GM23338 (cell line): ENCODE data around the gene OR10K1. TPM values are rescaled to one million over a fixed set of nuclear protein-coding genes. Genes with fewer than 3 reads are reported as not detected.

Source experiments
- ATAC-seq: fragments of 200-7000 bp; cut with Tn5 transposase; 3 replicates; pipeline ENCODE4 v1.9.1; 2020
- DNase-seq: peaks from one replicate; pipeline ENCODE4 v3.0.0-alpha.2; 2015; ENCODE audit warnings: low spot score
- H2AFZ ChIP-seq: fragments of 200-600 bp; sonication (generic); 2 replicates; pipeline ENCODE4 v1.8.0; 2016; ENCODE audit warnings: antibody characterized with exemption, mild to moderate bottlenecking, moderate library complexity
- H3F3A ChIP-seq: fragments of 200-600 bp; sonication (generic); replicated peaks from 2 replicates; pipeline ENCODE4 v1.8.0; 2017; ENCODE audit warnings: antibody characterized with exemption, mixed run types, low read depth
- H3K27ac ChIP-seq: fragments of 200-600 bp; sonication (generic); 2 replicates; pipeline ENCODE4 v1.6.1; 2016; ENCODE audit warnings: low read depth
- H3K27me3 ChIP-seq: fragments of 200-600 bp; sonication (generic); 2 replicates; pipeline ENCODE4 v1.8.0; 2016; ENCODE audit warnings: mild to moderate bottlenecking, mixed run types, moderate library complexity; ENCODE audit not compliant: insufficient read depth
- H3K36me3 ChIP-seq: fragments of 200-600 bp; sonication (generic); 2 replicates; pipeline ENCODE4 v1.8.0; 2016; ENCODE audit warnings: mild to moderate bottlenecking; ENCODE audit not compliant: insufficient read depth
- H3K4me1 ChIP-seq: fragments of 200-600 bp; sonication (generic); 2 replicates; pipeline ENCODE4 v1.8.0; 2016; ENCODE audit warnings: mild to moderate bottlenecking, moderate library complexity; ENCODE audit not compliant: insufficient read depth
- H3K4me2 ChIP-seq: fragments of 200-600 bp; sonication (generic); 2 replicates; pipeline ENCODE4 v1.7.1; 2017; ENCODE audit warnings: mixed run types
- H3K4me3 ChIP-seq: fragments of 200-600 bp; sonication (generic); 2 replicates; pipeline ENCODE4 v1.6.1; 2016; ENCODE audit warnings: mixed run types
- H3K79me2 ChIP-seq: fragments of 200-600 bp; sonication (generic); replicated peaks from 2 replicates; pipeline ENCODE4 v1.8.0; 2017; ENCODE audit warnings: mild to moderate bottlenecking; ENCODE audit not compliant: insufficient read depth
- H3K9me2 ChIP-seq: fragments of 200-600 bp; sonication (generic); 2 replicates; pipeline ENCODE4 v1.8.0; 2017; ENCODE audit not compliant: insufficient read depth
- H4K20me1 ChIP-seq: fragments of 200-600 bp; sonication (generic); replicated peaks from 2 replicates; pipeline ENCODE4 v1.8.0; 2017; ENCODE audit warnings: mild to moderate bottlenecking; ENCODE audit not compliant: insufficient read depth
- H3K27ac Mint-ChIP-seq: 2 replicates; pipeline ENCODE4 v1.8.0; 2020; ENCODE audit warnings: inconsistent platforms, mild to moderate bottlenecking, moderate library complexity, mixed read lengths
- H3K27me3 Mint-ChIP-seq: 3 replicates; pipeline ENCODE4 v1.8.0; 2022; ENCODE audit warnings: low read depth, mild to moderate bottlenecking, moderate library complexity, mixed read lengths, inconsistent platforms; ENCODE audit not compliant: insufficient read depth, poor library complexity
- H3K36me3 Mint-ChIP-seq: 3 replicates; pipeline ENCODE4 v1.8.0; 2021; ENCODE audit warnings: low read depth, mild to moderate bottlenecking, inconsistent platforms, moderate library complexity, mixed read lengths
- H3K4me1 Mint-ChIP-seq: 3 replicates; pipeline ENCODE4 v1.8.0; 2020; ENCODE audit warnings: mild to moderate bottlenecking, inconsistent platforms, mixed read lengths
- H3K4me3 Mint-ChIP-seq: 3 replicates; pipeline ENCODE4 v1.8.0; 2021; ENCODE audit warnings: moderate library complexity, mild to moderate bottlenecking, inconsistent platforms, mixed read lengths
- H3K9me3 Mint-ChIP-seq: 3 replicates; pipeline ENCODE4 v1.8.0; 2020; ENCODE audit warnings: moderate library complexity, mild to moderate bottlenecking, inconsistent platforms, mixed read lengths
- CTCF ChIP-seq, 2 experiments: fragments of 200-600 bp in 1 of 2; sonication (generic) in 1 of 2; conservative IDR thresholded peaks; 2 replicates each; pipeline versions ENCODE4 v1.5.1 to v1.6.1; 2016 to 2017; ENCODE audit warnings: antibody characterized with exemption in 2 of 2, low read depth in 2 of 2, mild to moderate bottlenecking in 2 of 2, moderate library complexity in 1 of 2
- EZH2 ChIP-seq: fragments of 200-600 bp; sonication (generic); IDR thresholded peaks from one replicate; pipeline ENCODE4 v1.8.0; 2017; ENCODE audit warnings: antibody characterized with exemption, mild to moderate bottlenecking, low read depth; ENCODE audit not compliant: unreplicated experiment
- EZH2phosphoT487 ChIP-seq: fragments of 200-600 bp; sonication (generic); IDR thresholded peaks from one replicate; pipeline ENCODE4 v1.8.1; 2018; ENCODE audit warnings: antibody characterized with exemption; ENCODE audit not compliant: unreplicated experiment
- JUNB ChIP-seq: IDR thresholded peaks from one replicate; pipeline ENCODE4 v1.6.1; 2016; ENCODE audit warnings: antibody characterized with exemption; ENCODE audit not compliant: unreplicated experiment
- POLR2AphosphoS5 ChIP-seq: IDR thresholded peaks from 2 replicates; pipeline ENCODE4 v1.6.1; 2016; ENCODE audit warnings: antibody characterized with exemption, low read depth
- REST ChIP-seq: IDR thresholded peaks from one replicate; pipeline ENCODE4 v1.6.1; 2018; ENCODE audit warnings: antibody characterized with exemption; ENCODE audit not compliant: unreplicated experiment
- ZNF114 ChIP-seq: fragments of 250-450 bp; sonication (Bioruptor Pico); IDR thresholded peaks from 2 replicates; pipeline ENCODE4 v1.5.0; 2020; ENCODE audit warnings: mild to moderate bottlenecking, moderate library complexity
- ZNF462 ChIP-seq: fragments of 250-450 bp; sonication (Bioruptor Pico); IDR thresholded peaks from 2 replicates; pipeline ENCODE4 v1.5.0; 2020; ENCODE audit warnings: mild to moderate bottlenecking, moderate library complexity
- polyA plus RNA-seq: library from polyadenylated mRNA; unstranded; fragments of >200 nt; fragmentation: Nextera tagmentation; extraction: Ambion mirVana; gene quantifications from 2 replicates; pipeline ENCODE4 v1.2.1, GENCODE V29; 2016
- total RNA-seq: library from RNA; depleted of rRNA; stranded (reverse); fragments of >200 nt; shearing (Covaris generic); gene quantifications from 2 replicates; pipeline ENCODE4 v1.2.3, GENCODE V29; 2014

OR10K1 gene
- total and polyA plus RNA-seq, 2 experiments from 2014 or later = not detected

DNA sequence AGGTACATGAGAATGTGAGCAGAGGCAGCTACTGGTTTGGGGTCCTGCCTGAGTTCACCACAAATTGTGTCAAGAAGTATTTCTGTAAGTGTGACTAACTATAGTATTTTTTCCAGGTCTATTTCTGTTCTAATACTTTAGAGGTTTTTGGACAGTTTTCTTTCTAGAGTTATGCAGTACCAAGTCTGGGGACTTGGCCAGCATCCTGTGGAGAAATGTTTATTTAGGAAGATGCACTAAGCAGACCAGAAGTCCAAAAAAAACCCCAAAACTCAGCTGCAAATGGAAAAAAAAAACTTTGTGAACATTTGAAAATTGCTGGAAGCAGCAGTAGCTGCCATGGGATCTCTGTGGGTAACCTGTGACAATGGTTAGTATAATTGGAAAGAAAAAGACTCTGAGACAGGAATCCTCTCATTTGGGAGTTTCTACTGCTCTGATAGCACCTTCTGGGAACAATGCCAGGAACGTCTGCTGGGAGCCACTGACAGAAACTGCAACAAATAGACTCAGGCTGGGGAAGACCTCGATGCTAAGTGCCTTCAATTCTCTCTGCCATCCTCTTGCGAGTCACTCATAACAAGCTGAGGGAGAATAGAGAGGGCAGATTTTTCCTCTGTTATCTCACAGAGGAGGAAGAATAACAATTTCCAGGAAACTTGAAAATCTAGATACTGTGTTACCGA, 48.0 kb downstream of the OR10K1 start:
- TF ChIP-seq CTCF (conservative IDR thresholded peaks at IDR 0.05; ENCODE audit: low read depth in 2 of 2) (no peak), JUNB (no peak), EZH2phosphoT487 (no peak), EZH2 (no peak), ZNF114 (CRISPR knock-in tag) (no peak), ZNF462 (no peak), REST (no peak), POLR2AphosphoS5 (no peak)
- H3K36me3 Mint-ChIP-seq = no peaks in the 10 kb centered on the region
- H3K4me3 Mint-ChIP-seq = no peak overlapping the region
- Histone ChIP-seq H3K9me2 (no peaks in the 10 kb centered on the region), H2AFZ (peak overlapping the region; percentile 53; the same call in 1 of the 2 replicates), H3F3A (no peaks in the 10 kb centered on the region), H3K36me3 (no peaks in the 10 kb centered on the region), H3K4me2 (no peak overlapping the region), H3K79me2 (no peaks in the 10 kb centered on the region), H3K4me3 (no peak overlapping the region), H3K27ac (no peak overlapping the region), H3K27me3 (no peaks in the 10 kb centered on the region), H4K20me1 (no peaks in the 10 kb centered on the region), H3K4me1 (no peaks in the 10 kb centered on the region)
- DNase-seq (no peak), ATAC-seq (no peak)
- no peak overlapping the region for H3K27ac Mint-ChIP-seq
- H3K4me1 Mint-ChIP-seq = peaks cover 6% of the 10 kb centered on the region; the same call in 2 of the 3 replicates
- no peaks in the 10 kb centered on the region for H3K9me3 Mint-ChIP-seq
- no peaks in the 10 kb centered on the region for H3K27me3 Mint-ChIP-seq
